H1 (cell line): Measurements from ENCODE around the gene CDH7. TPM values are rescaled to one million over a fixed set of nuclear protein-coding genes. Genes with fewer than 3 reads are reported as not detected.

Experiments
- CTCF ChIA-PET: fragments of 300-600 bp; sonication (Branson Sonifier 250); formaldehyde crosslinking; loops from one replicate; lab custom pipeline; 2021; ENCODE audit not compliant: partially characterized antibody; lab: Charles Lee
- POLR2A ChIA-PET: fragments of 300-600 bp; sonication (Branson Sonifier 250); formaldehyde crosslinking; loops from one replicate; lab custom pipeline; 2021; ENCODE audit warnings: inconsistent platforms; ENCODE audit not compliant: partially characterized antibody; lab: Charles Lee
- DNase-seq, 2 experiments: peaks; one replicate each; pipeline versions ENCODE4 v3.0.0 to v3.0.0-alpha.2; 2010 to 2022; ENCODE audit warnings: low spot score in 2 of 2, low read depth in 1 of 2, mixed read lengths in 1 of 2
- FAIRE-seq: peaks from 2 replicates; lab custom pipeline; 2011; peaks lifted over from hg19 to GRCh38; lab: Jason Lieb, UNC
- H2AFZ ChIP-seq: 2 replicates; pipeline ENCODE4 v1.8.1; 2012; ENCODE audit warnings: low read length, inconsistent platforms
- H2AK5ac ChIP-seq: 2 replicates; pipeline ENCODE4 v1.6.1; 2013; ENCODE audit warnings: low read depth, low read length
- H2BK120ac ChIP-seq: replicated peaks from 2 replicates; pipeline ENCODE3; 2013; ENCODE audit warnings: low read depth, low read length, inconsistent platforms
- H2BK12ac ChIP-seq: 2 replicates; pipeline ENCODE4 v1.6.1; 2013; ENCODE audit warnings: low read depth, low read length
- H2BK15ac ChIP-seq: 2 replicates; pipeline ENCODE4 v1.6.1; 2013; ENCODE audit warnings: low read length
- H2BK20ac ChIP-seq: 2 replicates; pipeline ENCODE4 v1.6.1; 2013; ENCODE audit warnings: low read length
- H2BK5ac ChIP-seq: 2 replicates; pipeline ENCODE4 v1.6.1; 2013; ENCODE audit warnings: low read depth, low read length
- H3K14ac ChIP-seq: 2 replicates; pipeline ENCODE4 v1.6.1; 2013; ENCODE audit warnings: inconsistent platforms; ENCODE audit not compliant: insufficient read length
- H3K18ac ChIP-seq: 2 replicates; pipeline ENCODE4 v1.6.1; 2013; ENCODE audit warnings: low read length; ENCODE audit errors: extremely low read depth
- H3K23ac ChIP-seq: 2 replicates; pipeline ENCODE4 v1.6.1; 2013; ENCODE audit warnings: inconsistent platforms; ENCODE audit not compliant: insufficient read length
- H3K23me2 ChIP-seq: 2 replicates; pipeline ENCODE4 v1.6.1; 2013; ENCODE audit warnings: low read depth, low read length
- H3K27ac ChIP-seq: 2 replicates; pipeline ENCODE4 v1.6.1; 2011; ENCODE audit warnings: low read depth, low read length, inconsistent platforms
- H3K27me3 ChIP-seq, 4 experiments: replicated peaks in 1 of 4; 1 replicate in 1 of 4; 2 replicates in 3 of 4; pipeline versions ENCODE4 v1.6.1 to v1.8.1; 2011 to 2013; ENCODE audit warnings: low read length in 3 of 4, mild to moderate bottlenecking in 3 of 4, inconsistent platforms in 2 of 4, mixed read lengths in 2 of 4, moderate library complexity in 1 of 4; ENCODE audit not compliant: control insufficient read depth in 3 of 4, insufficient read depth in 3 of 4; ENCODE audit errors: extremely low read depth in 1 of 4
- H3K36me3 ChIP-seq, 4 experiments: 2 replicates each; pipeline versions ENCODE4 v1.6.1 to v1.8.1; 2011 to 2013; ENCODE audit warnings: mild to moderate bottlenecking in 4 of 4, low read length in 3 of 4, moderate library complexity in 2 of 4, control low read depth in 1 of 4, inconsistent platforms in 1 of 4; ENCODE audit not compliant: insufficient read depth in 4 of 4, control insufficient read depth in 2 of 4
- H3K4ac ChIP-seq: replicated peaks from 2 replicates; pipeline ENCODE3; 2013; ENCODE audit warnings: low read length, low read depth, mixed read lengths, inconsistent platforms; ENCODE audit not compliant: insufficient read length
- H3K4me1 ChIP-seq, 4 experiments: replicated peaks in 1 of 4; 1 replicate in 1 of 4; 2 replicates in 3 of 4; pipeline versions ENCODE4 v1.6.1 to v1.8.1; 2011 to 2013; ENCODE audit warnings: low read length in 3 of 4, inconsistent platforms in 2 of 4, mixed read lengths in 1 of 4; ENCODE audit not compliant: insufficient read depth in 4 of 4, control insufficient read depth in 3 of 4
- H3K4me2 ChIP-seq, 2 experiments: 2 replicates each; pipeline versions ENCODE4 v1.6.1 to v1.8.1; 2011 to 2013; ENCODE audit warnings: low read depth in 2 of 2, low read length in 2 of 2, control low read depth in 1 of 2, inconsistent platforms in 1 of 2, mild to moderate bottlenecking in 1 of 2; ENCODE audit not compliant: insufficient read depth in 1 of 2
- H3K4me3 ChIP-seq, 4 experiments: fragments of 200-600, 300-600 bp in 1 of 4; sonication (generic), shearing (Covaris generic), sonication (Bioruptor Twin) in 1 of 4; 2 replicates each; pipeline versions ENCODE4 v1.5.1 to v1.8.1; 2011 to 2016; ENCODE audit warnings: low read length in 4 of 4, low read depth in 3 of 4, control low read depth in 2 of 4, inconsistent platforms in 2 of 4, mild to moderate bottlenecking in 2 of 4, mixed read lengths in 1 of 4, moderate library complexity in 1 of 4; ENCODE audit not compliant: insufficient read depth in 2 of 4; ENCODE audit errors: extremely low read depth in 1 of 4
- H3K56ac ChIP-seq: replicated peaks from 2 replicates; pipeline ENCODE3; 2013; ENCODE audit warnings: low read depth, mild to moderate bottlenecking, mixed read lengths, low read length, inconsistent platforms; ENCODE audit not compliant: insufficient read length
- H3K79me1 ChIP-seq: 2 replicates; pipeline ENCODE4 v1.6.1; 2013; ENCODE audit warnings: low read depth, low read length, control low read depth
- H3K79me2 ChIP-seq, 2 experiments: 2 replicates each; pipeline versions ENCODE4 v1.6.1 to v1.8.1; 2012 to 2013; ENCODE audit warnings: low read length in 2 of 2, mild to moderate bottlenecking in 2 of 2, inconsistent platforms in 1 of 2; ENCODE audit not compliant: insufficient read depth in 2 of 2, control insufficient read depth in 1 of 2
- H3K9ac ChIP-seq, 4 experiments: replicated peaks in 1 of 4; 1 replicate in 1 of 4; 2 replicates in 3 of 4; pipeline versions ENCODE4 v1.6.1 to v1.8.1; 2011 to 2013; ENCODE audit warnings: low read depth in 3 of 4, low read length in 3 of 4, control low read depth in 2 of 4, mild to moderate bottlenecking in 2 of 4, moderate library complexity in 2 of 4, inconsistent platforms in 1 of 4; ENCODE audit errors: extremely low read depth in 1 of 4
- H3K9me3 ChIP-seq, 2 experiments: 2 replicates each; pipeline versions ENCODE4 v1.6.1 to v1.8.1; 2012 to 2013; ENCODE audit warnings: mild to moderate bottlenecking in 2 of 2, moderate library complexity in 2 of 2, control low read depth in 1 of 2, inconsistent platforms in 1 of 2, low read depth in 1 of 2, low read length in 1 of 2, mixed read lengths in 1 of 2; ENCODE audit not compliant: insufficient read depth in 2 of 2
- H4K20me1 ChIP-seq, 2 experiments: replicated peaks in 1 of 2; 2 replicates each; pipeline versions ENCODE3 to v1.8.1; 2011 to 2013; ENCODE audit warnings: inconsistent platforms in 2 of 2, low read length in 2 of 2, mild to moderate bottlenecking in 1 of 2; ENCODE audit not compliant: insufficient read depth in 2 of 2, control insufficient read depth in 1 of 2
- H4K5ac ChIP-seq: 2 replicates; pipeline ENCODE4 v1.6.1; 2013; ENCODE audit warnings: low read length, low read depth, mixed read lengths, inconsistent platforms; ENCODE audit not compliant: insufficient read length
- H4K8ac ChIP-seq: 2 replicates; pipeline ENCODE4 v1.8.0; 2013; ENCODE audit warnings: mild to moderate bottlenecking, moderate library complexity, low read length, inconsistent platforms; ENCODE audit not compliant: insufficient read depth; ENCODE audit errors: extremely low read depth
- H4K91ac ChIP-seq: replicated peaks from 2 replicates; pipeline ENCODE3; 2013; ENCODE audit warnings: low read length, mixed read lengths, inconsistent platforms; ENCODE audit not compliant: insufficient read length
- CEBPB ChIP-seq: IDR thresholded peaks from 2 replicates; pipeline ENCODE4 v1.6.1; 2012; ENCODE audit warnings: low read depth, low read length
- RXRA ChIP-seq: IDR thresholded peaks from 2 replicates; pipeline ENCODE4 v1.6.1; 2011; ENCODE audit warnings: low read depth, mild to moderate bottlenecking, low read length, moderate library complexity; ENCODE audit not compliant: insufficient read depth
- WGBS, 2 experiments: shearing (Covaris generic) in 1 of 2; methylation state at CpG; one replicate each; pipeline versions ENCODE4 v1.1.6 to v1.1.7; 2013 to 2015; ENCODE audit warnings: low lambda C conversion rate in 2 of 2, mixed read lengths in 2 of 2, inconsistent platforms in 1 of 2, low coverage in 1 of 2, missing lambda C conversion rate in 1 of 2; ENCODE audit not compliant: insufficient replicate concordance in 2 of 2, insufficient coverage in 1 of 2, insufficient read length in 1 of 2; ENCODE audit errors: extremely low coverage in 1 of 2, missing lambda C conversion rate in 1 of 2; 5-methylcytosine and 5-hydroxymethylcytosine counted together
- polyA plus RNA-seq, 7 experiments: library from polyadenylated mRNA; depleted of rRNA in 3 of 7; stranded (reverse) in 5 of 7; unstranded in 2 of 7; fragments of >200 nt in 5 of 7; fragments of 200-250 nt in 2 of 7; gene quantifications; 1 replicate in 5 of 7; 2 replicates in 1 of 7; 4 replicates in 1 of 7; pipeline versions ENCODE4 v1.2.1 to v1.2.3, GENCODE V29; 2011 to 2013; ENCODE audit warnings: missing spikeins in 2 of 7, mixed read lengths in 2 of 7
- total RNA-seq: library from RNA; stranded (reverse); fragmentation: NEBNext Ultra II Directional; extraction: Animal tissue kit (Norgen Biotek cat#: 25700); gene quantifications from 2 replicates; pipeline ENCODE4 v1.2.1, GENCODE V29; 2021

The CDH7 gene
- total and polyA plus RNA-seq, 2 of the 8 experiments (the other 6 are each of a cell fraction or from before 2014, with no cell fraction given): 1.00 to 1.5 TPM

DNA sequence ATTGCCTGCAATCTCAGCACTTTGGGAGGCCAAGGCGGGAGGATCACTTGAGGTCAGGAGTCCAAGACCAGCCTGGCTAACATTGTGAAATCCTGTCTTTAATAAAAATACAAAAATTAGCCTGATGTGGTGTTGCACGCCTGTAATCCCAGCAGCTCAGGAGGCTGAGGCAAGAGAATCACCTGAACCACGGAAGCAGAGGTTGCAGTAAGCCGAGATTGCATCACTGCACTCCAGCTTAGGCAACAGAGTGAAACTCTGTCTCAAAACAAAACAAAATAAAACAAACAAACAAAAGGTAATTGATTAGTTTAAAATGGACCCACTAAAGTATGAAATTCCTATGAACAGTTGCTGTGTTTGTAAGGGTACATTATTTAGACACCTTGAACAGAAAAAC, 39.8 kb downstream of the CDH7 start:
- Histone ChIP-seq H3K4me2 (no peak overlapping the region), H3K79me1 (no peaks in the 10 kb centered on the region), H3K18ac (no peak overlapping the region), H4K8ac (no peak overlapping the region), H3K14ac (no peak overlapping the region), H4K5ac (no peak overlapping the region), H3K23ac (no peak overlapping the region), H2BK120ac (no peak overlapping the region), H3K4me3 (no peak overlapping the region), H4K20me1 (no peaks in the 10 kb centered on the region), H3K56ac (no peak overlapping the region), H3K27me3 (no peaks in the 10 kb centered on the region), H3K4ac (no peak overlapping the region), H3K36me3 (no peaks in the 10 kb centered on the region), H3K23me2 (no peaks in the 10 kb centered on the region), H2BK12ac (no peak overlapping the region), H4K91ac (no peak overlapping the region), H3K9me3 (no peaks in the 10 kb centered on the region), H2BK5ac (no peak overlapping the region), H3K79me2 (no peaks in the 10 kb centered on the region), H2AFZ (no peak overlapping the region), H3K4me1 (no peaks in the 10 kb centered on the region), H2BK15ac (no peak overlapping the region), H3K27ac (no peak overlapping the region), H2AK5ac (no peak overlapping the region), H3K9ac (no peak overlapping the region), H2BK20ac (no peak overlapping the region)
- no peak for FAIRE-seq
- no peak for DNase-seq
- CTCF ChIA-PET: no interaction called here
- 99% methylated on average over 4 of the region's 4 CpGs; no CpG with 5 or more reads in 1 of the 2 experiments for WGBS, 2 experiments
- no peak for TF ChIP-seq RXRA
- TF ChIP-seq CEBPB: peak; percentile 46
- POLR2A ChIA-PET: no interaction called here
